ENCODE data around the gene C19orf67.

DNA sequence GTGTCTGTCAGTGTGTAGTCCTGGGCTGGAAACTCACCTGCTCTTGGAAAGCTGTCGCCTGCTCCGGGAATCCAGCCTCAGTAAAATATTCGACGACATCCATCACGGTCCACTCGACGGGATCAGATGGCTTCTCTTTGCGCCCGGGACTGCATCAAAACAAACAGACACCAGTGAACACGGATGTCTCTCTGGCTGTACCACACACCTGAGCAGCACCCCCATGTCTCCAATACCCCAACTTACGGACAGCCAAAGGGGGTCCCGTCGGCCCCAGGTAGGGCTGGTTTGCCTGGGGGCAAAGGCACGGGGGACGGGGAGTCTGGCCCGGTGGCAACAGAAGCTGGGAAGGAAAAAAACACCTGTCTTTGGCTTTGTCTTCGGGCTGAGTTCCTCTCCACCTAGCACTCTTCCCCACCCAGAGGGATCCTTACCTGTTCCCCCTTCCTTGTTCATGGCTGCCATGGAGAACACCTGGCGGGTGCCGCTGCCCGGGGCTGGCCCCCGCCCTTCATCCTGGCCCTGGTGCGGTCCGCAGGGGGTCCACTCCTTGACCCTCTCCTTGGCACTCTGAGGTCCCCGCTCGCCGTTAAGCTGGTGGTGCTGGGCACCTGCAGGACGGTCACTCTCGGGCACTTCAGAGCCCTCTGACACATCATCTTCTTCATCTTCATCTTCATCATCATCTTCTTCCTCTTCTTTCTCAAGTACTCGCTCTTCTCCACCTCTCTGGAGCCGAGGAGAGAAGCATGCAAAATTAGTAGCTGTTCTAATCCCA lies 3.2 kb upstream of the C19orf67 start:
- TF ChIP-seq, protein P1, sequence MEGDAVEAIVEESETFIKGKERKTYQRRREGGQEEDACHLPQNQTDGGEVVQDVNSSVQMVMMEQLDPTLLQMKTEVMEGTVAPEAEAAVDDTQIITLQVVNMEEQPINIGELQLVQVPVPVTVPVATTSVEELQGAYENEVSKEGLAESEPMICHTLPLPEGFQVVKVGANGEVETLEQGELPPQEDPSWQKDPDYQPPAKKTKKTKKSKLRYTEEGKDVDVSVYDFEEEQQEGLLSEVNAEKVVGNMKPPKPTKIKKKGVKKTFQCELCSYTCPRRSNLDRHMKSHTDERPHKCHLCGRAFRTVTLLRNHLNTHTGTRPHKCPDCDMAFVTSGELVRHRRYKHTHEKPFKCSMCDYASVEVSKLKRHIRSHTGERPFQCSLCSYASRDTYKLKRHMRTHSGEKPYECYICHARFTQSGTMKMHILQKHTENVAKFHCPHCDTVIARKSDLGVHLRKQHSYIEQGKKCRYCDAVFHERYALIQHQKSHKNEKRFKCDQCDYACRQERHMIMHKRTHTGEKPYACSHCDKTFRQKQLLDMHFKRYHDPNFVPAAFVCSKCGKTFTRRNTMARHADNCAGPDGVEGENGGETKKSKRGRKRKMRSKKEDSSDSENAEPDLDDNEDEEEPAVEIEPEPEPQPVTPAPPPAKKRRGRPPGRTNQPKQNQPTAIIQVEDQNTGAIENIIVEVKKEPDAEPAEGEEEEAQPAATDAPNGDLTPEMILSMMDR (IDR thresholded peaks at IDR 0.05): no peak
- no peak for TF ChIP-seq EZH2 (IDR thresholded peaks at IDR 0.05; ENCODE audit: borderline replicate concordance, insufficient read depth, low read depth, low read length, poor library complexity, severe bottlenecking)

Measured in B cell (primary cell).